CD4-positive, alpha-beta T cell treated with Interleukin-12 subunit alpha and Interleukin-12 subunit beta, for 1 hour (primary cell): Measurements from ENCODE around the gene POLR3GL.

Experiments
- DNase-seq: peaks from one replicate; pipeline ENCODE4 v3.0.0-alpha.2; 2020

The POLR3GL gene

DNA sequence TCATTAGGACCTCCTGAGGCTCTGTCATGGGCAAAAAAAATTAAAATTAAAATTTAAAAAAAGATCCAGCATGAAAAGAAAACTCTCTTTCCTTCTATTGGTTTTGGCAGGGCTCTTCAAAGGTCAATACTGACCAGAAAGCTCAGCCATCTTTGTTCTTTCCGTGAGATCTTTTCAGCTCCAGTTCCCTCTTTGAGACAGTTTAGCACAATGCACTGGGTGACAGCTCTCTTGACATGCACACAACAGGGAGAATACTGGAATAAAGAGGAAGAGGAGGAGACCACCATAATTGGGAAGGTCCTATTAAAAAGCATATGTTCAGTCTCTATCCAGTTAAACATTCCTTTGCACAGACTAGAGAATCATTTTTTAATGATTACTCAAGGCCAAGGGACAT, 13.0 kb upstream of the POLR3GL start:
- DNase-seq = no peak

DNA sequence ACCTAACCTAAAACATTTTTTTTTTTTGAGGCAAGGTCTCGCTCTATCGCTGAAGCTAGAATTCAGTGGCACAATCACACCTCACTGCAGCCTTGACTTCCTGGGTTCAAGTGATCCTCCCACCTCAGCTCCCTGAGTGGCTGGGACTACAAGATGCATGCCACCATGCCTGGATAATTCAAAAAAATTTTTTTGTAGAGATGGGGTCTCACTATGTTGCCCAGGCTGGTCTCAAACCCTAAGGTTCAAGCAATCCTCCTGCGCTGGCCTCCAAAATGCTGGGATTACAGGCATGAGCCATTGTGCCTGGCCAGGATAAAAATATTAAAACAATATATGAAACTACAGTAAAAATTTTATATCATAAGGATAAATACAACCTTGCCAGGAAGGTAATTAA, 11.6 kb upstream of the POLR3GL start:
- no peak for DNase-seq

DNA sequence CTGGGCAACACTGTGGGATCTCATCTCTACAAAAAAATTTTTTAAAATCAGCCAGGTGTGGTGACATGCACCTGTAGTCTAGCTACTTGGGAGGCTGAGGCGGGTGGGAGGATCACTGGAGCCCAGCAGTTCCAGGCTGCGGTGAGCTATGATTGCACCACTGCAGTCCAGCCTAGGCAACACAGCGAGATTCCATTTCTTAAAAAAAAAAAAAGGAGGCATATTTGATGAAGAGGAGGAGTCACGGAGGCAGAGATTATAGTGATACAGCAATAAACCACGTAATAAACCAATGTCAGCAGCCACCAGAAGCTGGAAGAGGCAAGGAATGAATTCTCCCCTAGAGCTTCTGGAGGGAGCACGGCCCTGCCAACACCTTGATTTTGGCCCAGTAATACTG, 10.6 kb upstream of the POLR3GL start:
- no peak for DNase-seq

GRCh38 chr1:145955436-145955835, 9.1 kb upstream of the POLR3GL start:
- DNase-seq = no peak

DNA sequence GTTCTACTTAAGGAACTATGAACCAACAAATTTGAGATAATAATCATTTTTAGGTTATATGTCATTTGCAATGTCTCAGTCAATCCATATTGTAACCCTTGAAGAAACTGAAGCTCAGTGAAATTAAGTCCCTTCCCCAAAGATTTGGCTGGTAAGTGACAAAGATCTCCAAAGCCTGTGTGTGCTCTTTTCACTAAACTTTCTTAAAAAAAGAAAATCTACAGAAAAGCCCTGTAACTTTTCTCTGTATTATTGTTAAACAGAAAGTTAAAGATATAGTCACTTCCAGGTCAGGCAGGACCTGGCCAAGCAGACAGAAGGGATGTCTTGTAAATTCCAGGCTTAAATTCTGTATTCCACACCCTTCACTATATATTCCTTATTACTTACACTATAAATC, 8.1 kb upstream of the POLR3GL start:
- DNase-seq = no peak

- peak; percentile 24 for DNase-seq
Observed at GRCh38 chr1:145956781-145957442, 7.6 kb upstream of the POLR3GL start.

DNA sequence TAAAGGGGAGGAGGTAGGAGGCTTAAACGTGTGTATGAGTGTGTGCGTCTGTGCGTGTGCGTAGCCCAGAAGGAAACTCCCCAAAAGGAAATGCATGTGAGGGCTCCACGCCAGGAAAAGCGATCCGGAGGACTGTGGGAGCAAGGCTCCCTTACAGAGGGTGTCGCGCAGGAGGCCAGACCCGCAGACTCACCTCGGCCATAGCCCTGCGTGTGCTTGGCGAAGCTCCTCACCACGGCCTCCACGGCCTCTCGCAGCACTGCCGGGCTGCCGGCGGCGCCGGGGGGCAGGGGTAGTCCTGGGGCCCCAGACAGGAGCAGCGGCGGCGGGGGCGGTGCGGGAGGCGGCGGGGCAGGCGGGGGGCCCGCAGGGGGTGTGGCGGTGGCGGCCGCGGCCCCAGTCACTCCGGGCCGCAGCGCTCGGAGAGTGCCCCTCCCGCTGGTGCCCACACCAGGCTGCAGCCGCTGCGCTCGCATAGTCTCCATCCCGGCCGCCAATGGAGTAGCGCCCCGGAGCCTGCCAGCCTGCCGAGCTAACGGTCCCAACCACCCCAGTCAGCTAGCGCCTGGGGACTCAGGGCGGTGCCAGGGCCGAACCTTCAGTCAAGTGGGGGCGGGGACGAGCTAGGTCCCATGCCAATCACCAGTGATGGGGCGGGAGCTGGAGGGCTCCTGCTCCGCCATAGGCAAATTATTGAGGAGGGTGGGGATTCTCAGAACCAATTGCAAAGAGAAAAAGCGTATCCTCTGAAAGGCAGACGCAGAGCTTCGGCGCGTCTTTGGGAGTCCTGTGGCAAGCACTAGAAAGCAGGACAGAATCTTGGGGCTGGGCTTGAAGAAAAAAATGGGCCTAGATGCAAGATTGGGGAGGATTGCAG, 6.8 kb upstream of the POLR3GL start, which contains the start of gene LIX1L:
LIX1L (minus strand) TSS at position 575 of the 877 bp plus-strand sequence; CDS start at position 485, 90 bp downstream.
- peak; percentile 94 for DNase-seq

DNA sequence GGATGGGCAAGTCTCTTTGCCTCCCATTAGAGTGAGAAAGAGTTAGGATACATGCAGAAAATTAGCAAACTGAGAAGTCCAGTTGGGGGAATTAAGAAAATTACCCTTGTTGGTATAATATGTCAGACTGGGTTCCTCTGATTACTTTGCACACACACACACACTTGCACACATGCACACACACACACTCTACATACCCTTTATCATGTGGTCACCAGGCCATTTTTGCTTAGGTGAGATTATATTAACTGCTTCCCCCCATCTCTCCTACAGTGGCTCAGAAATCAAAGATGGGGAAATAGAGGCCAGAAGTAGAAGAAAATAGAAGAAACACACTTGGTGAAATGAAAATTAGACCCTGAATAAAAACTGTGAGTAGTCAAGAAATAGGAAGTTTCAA, 5.8 kb upstream of the POLR3GL start:
- no peak for DNase-seq

DNA sequence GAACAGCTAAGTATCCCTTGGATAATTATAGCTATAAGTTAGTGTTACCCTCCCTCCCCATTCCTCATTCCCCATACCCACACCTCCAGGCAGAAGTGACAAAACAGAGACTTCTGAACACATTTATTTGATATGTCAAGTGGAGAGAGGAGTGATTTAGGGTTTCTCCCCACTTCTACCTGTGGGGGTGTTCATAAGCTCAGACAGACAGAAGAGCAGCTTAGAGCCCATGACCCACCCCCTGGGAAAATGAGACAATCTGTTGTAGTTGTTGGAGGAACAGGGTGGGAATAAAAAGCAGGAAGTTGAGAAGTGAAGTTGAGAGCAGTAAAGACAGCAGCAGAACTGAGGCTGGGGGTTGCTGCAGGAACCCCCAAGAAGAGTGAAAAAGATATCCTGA, 5.2 kb upstream of the POLR3GL start:
- DNase-seq = no peak

- DNase-seq = no peak
Observed at GRCh38 chr1:145959957-145960467, 4.5 kb upstream of the POLR3GL start.

DNA sequence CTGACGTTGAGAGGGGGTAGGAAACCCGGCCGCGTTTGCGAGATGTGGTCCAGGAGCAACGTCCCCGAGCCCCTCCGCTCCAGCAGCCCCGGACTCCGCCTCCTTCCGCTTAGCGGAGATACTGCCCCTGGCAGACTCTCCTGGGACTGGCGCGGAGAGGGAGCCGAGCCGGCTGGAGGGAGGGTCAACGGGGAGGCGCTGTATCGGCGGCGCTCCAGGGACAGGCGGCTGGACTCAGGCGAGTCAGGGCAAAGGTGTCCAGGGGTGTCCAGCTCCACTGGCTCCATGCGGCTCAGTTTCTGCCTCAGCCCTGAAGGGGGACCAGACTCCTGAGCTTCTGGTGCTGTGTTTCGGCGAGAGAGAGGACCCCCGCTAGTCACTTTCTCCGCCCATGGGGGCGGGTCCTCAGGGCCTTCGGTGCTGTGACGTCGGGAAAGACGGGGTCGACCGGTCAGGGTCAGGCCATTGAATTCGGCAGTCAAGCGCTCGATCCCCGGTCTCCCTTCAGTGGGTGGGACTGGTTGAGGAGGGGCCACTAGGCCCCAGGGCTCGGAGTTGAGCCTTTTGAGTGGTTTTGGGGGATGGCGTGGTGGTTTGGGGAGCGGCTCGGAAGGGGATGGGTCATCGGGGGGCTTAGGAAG, 3.9 kb upstream of the POLR3GL start:
- DNase-seq = peak; percentile 52

DNA sequence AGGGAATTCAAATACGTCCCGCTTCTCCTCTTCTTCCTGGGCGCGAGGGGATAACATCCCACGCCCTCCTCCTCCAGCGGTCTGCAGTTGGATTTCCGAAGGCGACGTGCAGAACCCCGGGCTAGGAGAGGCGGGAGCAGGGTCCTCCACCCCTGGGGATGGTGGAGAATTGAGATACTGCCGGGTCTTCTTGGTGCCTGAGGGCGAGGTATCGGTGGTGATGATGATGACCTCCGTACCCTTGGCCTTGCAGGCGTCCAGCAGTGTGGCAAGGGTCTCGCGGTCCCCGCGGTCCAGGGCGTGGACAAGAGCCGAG, 3.4 kb upstream of the POLR3GL start:
- no peak for DNase-seq

- DNase-seq = peak; percentile 43
Observed at GRCh38 chr1:145961425-145962156, 2.9 kb upstream of the POLR3GL start.

DNA sequence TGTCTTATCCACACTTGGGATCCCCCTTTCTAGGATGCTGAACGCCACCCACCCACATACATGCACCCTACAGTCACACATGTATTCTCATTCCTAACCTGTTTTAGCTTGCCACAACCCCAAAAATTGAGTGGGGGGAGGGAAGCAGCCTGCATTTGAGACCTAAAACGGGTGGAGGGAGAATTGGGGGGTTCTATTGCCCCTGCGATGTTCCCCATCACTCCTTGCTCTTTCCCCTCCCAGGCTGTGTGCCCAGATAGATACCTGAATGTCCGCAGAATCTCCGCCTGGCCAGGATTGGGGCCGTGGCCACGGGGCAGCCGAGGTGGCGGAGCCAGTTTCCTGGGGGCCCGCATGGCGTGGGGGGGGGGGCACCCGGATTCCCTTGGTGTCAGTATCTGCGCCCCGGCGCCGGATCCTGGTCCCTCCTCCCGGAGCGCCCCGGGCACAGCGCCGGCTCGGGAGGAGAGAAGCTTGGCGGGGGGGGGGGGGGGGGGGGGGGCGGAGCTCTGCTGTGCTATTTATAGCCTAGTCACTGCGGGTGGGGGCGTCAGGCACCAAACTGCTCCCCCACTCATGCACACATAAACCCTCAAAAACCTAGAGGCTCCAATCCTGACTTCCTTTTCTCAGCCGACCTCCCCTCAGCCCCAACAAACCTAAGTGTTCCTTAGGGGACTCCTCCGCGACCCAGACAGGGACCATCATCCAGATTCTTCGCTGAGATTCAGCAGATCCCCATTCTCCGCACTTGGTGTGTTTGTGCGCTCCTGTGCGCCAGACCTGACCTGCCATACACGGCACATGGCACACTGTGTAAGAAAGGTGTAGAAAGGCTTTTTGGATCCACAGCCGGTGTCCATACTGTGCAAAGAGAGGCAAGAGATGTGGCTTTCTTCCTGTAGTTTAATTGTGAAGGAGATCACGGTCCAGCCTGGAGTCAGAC, 2.1 kb upstream of the POLR3GL start:
- peak; percentile 55 for DNase-seq

- no peak for DNase-seq
Observed at GRCh38 chr1:145963265-145964019, 1.0 kb upstream of the POLR3GL start.

- DNase-seq = no peak
Observed at GRCh38 chr1:145965119-145965744, 742 bp downstream of the POLR3GL start.

DNA sequence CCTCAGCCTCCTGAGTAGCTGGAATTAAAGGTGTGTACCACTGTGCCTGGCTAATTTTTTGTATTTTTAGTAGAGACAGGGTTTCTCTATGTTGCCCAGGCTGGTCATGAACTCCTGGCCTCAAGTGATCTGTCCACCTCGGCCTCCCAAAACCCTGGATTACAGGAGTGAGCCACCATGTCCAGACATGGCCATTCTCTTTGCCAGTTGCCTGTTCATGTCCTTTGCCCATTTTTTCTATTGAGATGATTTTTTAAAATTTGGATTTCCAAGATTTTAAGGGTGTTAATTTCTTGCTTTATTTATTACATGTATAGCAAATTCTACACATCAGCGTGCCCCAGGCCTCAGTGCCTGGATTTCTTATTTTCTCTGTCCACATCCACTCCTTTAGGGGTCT, 2.8 kb downstream of the POLR3GL start:
- no peak for DNase-seq

GRCh38 chr1:145972580-145972979, 8.1 kb downstream of the POLR3GL start:
- DNase-seq = no peak

DNA sequence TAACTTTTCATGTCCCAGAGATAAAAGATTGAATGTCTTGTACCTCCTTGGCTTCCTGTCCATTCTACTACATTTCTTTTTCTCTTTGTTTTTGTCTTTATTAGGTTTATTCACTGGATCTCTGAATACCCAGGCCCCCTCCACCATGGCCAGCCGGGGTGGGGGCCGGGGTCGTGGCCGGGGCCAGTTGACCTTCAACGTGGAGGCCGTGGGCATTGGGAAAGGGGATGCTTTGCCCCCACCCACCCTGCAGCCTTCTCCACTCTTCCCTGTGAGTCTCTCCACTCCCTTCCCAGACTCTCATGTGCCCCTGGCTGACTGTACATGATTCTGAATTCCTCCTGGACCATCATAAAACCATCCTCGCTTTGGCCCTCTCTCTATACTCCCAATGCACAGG, 10.2 kb downstream of the POLR3GL start:
- no peak for DNase-seq

DNA sequence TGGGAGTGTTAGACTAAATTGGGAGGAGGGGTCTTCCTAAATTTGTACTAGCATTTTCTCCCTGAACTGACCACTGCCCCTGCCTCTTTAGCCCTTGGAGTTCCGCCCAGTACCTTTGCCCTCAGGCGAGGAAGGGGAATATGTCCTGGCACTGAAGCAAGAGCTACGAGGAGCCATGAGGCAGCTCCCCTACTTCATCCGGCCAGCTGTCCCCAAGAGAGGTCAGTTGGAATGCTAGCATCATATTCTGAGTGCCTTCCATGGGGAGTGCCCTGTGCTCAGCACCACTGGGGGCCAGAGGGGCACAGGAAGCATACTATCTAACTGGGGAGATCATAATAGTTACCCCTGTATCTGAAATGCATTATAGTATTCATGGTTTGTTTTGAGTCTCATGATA, 10.7 kb downstream of the POLR3GL start:
- no peak for DNase-seq

DNA sequence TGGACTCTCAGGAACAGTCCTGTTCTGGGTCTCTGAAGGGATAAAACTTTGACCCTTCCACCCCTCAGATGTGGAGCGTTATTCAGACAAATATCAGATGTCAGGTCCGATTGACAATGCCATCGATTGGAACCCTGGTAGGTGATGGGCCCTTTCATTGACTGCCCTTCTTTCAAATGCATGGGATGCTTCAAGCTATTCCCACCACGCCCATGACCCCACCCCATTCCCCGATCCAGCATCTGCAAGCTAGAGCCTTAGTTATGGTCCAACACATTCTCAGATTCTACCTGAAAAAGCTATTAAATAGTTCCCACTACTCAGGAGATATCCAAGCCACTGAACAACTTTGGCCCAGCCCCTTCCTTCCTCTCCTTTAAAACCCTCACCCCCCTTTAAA, 12.5 kb downstream of the POLR3GL start:
- no peak for DNase-seq
